HG02759 (cell line): ENCODE data around the gene CHD9.
"Not testable (repeated sequence)": the region's sequence is repeated elsewhere in the genome, so short reads cannot be mapped to it uniquely, and the experiment has no call there.

ENCODE experiments used
- ATAC-seq: cut with Tn5 transposase; IDR thresholded peaks from one replicate; pipeline ENCODE4 v1.9.1; 2021; ENCODE audit warnings: mild to moderate bottlenecking, moderate library complexity; ENCODE audit not compliant: unreplicated experiment

Gene CHD9

GRCh38 chr16:53261276-53261675 lies 206.5 kb downstream of the CHD9 start:
- no peak for ATAC-seq

GRCh38 chr16:53262645-53263044 lies 207.9 kb downstream of the CHD9 start:
- ATAC-seq = no peak

GRCh38 chr16:53266156-53266555 lies 211.4 kb downstream of the CHD9 start:
- no peak for ATAC-seq

GRCh38 chr16:53278498-53278897 lies 223.7 kb downstream of the CHD9 start:
- not testable (repeated sequence) for ATAC-seq

- ATAC-seq = no peak
Measured at GRCh38 chr16:53281280-53281679, 226.5 kb downstream of the CHD9 start.

- no peak for ATAC-seq
Measured at GRCh38 chr16:53281859-53282258, 227.1 kb downstream of the CHD9 start.

GRCh38 chr16:53282328-53282727 lies 227.5 kb downstream of the CHD9 start:
- ATAC-seq = no peak

- no peak for ATAC-seq
Measured at GRCh38 chr16:53282975-53283946, 228.5 kb downstream of the CHD9 start.

GRCh38 chr16:53285236-53285635 lies 230.4 kb downstream of the CHD9 start:
- ATAC-seq = no peak

- no peak for ATAC-seq
Measured at GRCh38 chr16:53290520-53290919, 235.7 kb downstream of the CHD9 start.

- no peak for ATAC-seq
Measured at GRCh38 chr16:53291757-53292392, 237.1 kb downstream of the CHD9 start.

GRCh38 chr16:53297477-53297876 lies 242.7 kb downstream of the CHD9 start:
- ATAC-seq = no peak

GRCh38 chr16:53304334-53304733 lies 249.5 kb downstream of the CHD9 start:
- ATAC-seq = no peak

- no peak for ATAC-seq
Measured at GRCh38 chr16:53305743-53306142, 251.0 kb downstream of the CHD9 start.

GRCh38 chr16:53309457-53309856 lies 254.7 kb downstream of the CHD9 start:
- ATAC-seq = no peak

- no peak for ATAC-seq
Measured at GRCh38 chr16:53320992-53321391, 266.2 kb downstream of the CHD9 start.

- no peak for ATAC-seq
Measured at GRCh38 chr16:53323924-53324323, 269.1 kb downstream of the CHD9 start.

GRCh38 chr16:53330991-53331390 lies 276.2 kb downstream of the CHD9 start:
- ATAC-seq = not testable (repeated sequence)

- ATAC-seq = no peak
Measured at GRCh38 chr16:53334581-53334980, 279.8 kb downstream of the CHD9 start.

- no peak for ATAC-seq
Measured at GRCh38 chr16:53337294-53337693, 282.5 kb downstream of the CHD9 start.

- ATAC-seq = no peak
Measured at GRCh38 chr16:53341792-53342191, 287.0 kb downstream of the CHD9 start.

- ATAC-seq = no peak
Measured at GRCh38 chr16:53355064-53355463, 300.3 kb downstream of the CHD9 start.
